Sigmoid colon (tissue), 7 donors: ENCODE measurements around the gene SHKBP1. TPM values are rescaled to one million over a fixed set of nuclear protein-coding genes. Genes with fewer than 3 reads are reported as not detected.
A peak's percentile ranks its signal among the peaks of the same experiment; 100 is the strongest.

ENCODE experiments used
- DNase-seq: peaks from one replicate; pipeline ENCODE4 v3.0.0-alpha.2; 2019
- H3K27ac ChIP-seq, 4 donors: fragments of 200-600 bp; sonication (generic); one replicate each; pipeline ENCODE4 v1.5.1; 2016 to 2019; ENCODE audit warnings: mild to moderate bottlenecking in 1 of 4
- H3K27me3 ChIP-seq, 3 donors: fragments of 200-600 bp; sonication (generic); one replicate each; pipeline ENCODE4 v1.5.1; 2019; ENCODE audit warnings: mild to moderate bottlenecking in 1 of 3
- H3K36me3 ChIP-seq, 4 donors: fragments of 200-600 bp; sonication (generic); one replicate each; pipeline ENCODE4 v1.5.1; 2016 to 2019
- H3K4me1 ChIP-seq, 4 donors: fragments of 200-600 bp; sonication (generic); one replicate each; pipeline ENCODE4 v1.5.1; 2017 to 2019
- H3K4me3 ChIP-seq, 4 donors: fragments of 200-600 bp; sonication (generic); one replicate each; pipeline ENCODE4 v1.5.1; 2017 to 2019; ENCODE audit warnings: mild to moderate bottlenecking in 2 of 4, moderate library complexity in 1 of 4
- H3K9me3 ChIP-seq, 4 donors: fragments of 200-600 bp in 3 of 4; sonication (generic) in 3 of 4; one replicate each; pipeline versions ENCODE4 v1.5.1 to v1.6.1; 2013 to 2019
- CTCF ChIP-seq, 4 experiments: fragments of 450-650 bp in 3 of 4; fragments of 200-600 bp in 1 of 4; IDR thresholded peaks; one replicate each; pipeline ENCODE4 v1.5.1; 2016 to 2019; ENCODE audit warnings: antibody characterized with exemption in 4 of 4, mild to moderate bottlenecking in 3 of 4, moderate library complexity in 2 of 4
- EP300 ChIP-seq, 4 donors: sonication (generic); formaldehyde crosslinking; IDR thresholded peaks; one replicate each; pipeline ENCODE4 v1.6.1; 2017; ENCODE audit warnings: antibody characterized with exemption in 4 of 4
- POLR2A ChIP-seq, 2 donors: fragments of 450-650 bp; IDR thresholded peaks; one replicate each; pipeline ENCODE4 v1.6.1; 2016; ENCODE audit warnings: antibody characterized with exemption in 2 of 2, mild to moderate bottlenecking in 2 of 2, moderate library complexity in 2 of 2
- POLR2AphosphoS5 ChIP-seq, 4 donors: sonication (generic); formaldehyde crosslinking; IDR thresholded peaks; one replicate each; pipeline ENCODE4 v1.6.1; 2017; ENCODE audit warnings: antibody characterized with exemption in 4 of 4
- WGBS, 2 donors: extraction: QIAGEN DNeasy Blood & Tissue Kit; methylation state at CpG; one replicate each; pipeline ENCODE4 v1.1.7; 2013; 5-methylcytosine and 5-hydroxymethylcytosine counted together
- intact Hi-C: fragments of 100-400 bp; cut with DNase I; formaldehyde crosslinking; loops from one replicate; pipeline ENCODE4 v1.15.1; 2023
- polyA plus RNA-seq, 3 donors: library from polyadenylated mRNA; stranded (reverse); fragments of 200-250 nt; gene quantifications; one replicate each; pipeline ENCODE4 v1.2.3, GENCODE V29; 2013
- total RNA-seq, 4 donors: library from RNA; depleted of rRNA; stranded (reverse); fragments of >200 nt; gene quantifications; one replicate each; pipeline ENCODE4 v1.1.0, GENCODE V29; 2016
- donor health status: healthy with polysubstance abuse.
- donor health status: Bipolar disorder and iron deficiency.
- donor health status: healthy.

Gene SHKBP1
- total and polyA plus RNA-seq, 7 donors, result 15.9 to 81.0 (median 36.3) TPM

- no peak for DNase-seq
- no peak for TF ChIP-seq CTCF (IDR thresholded peaks at IDR 0.05)
- TF ChIP-seq EP300 (IDR thresholded peaks at IDR 0.05), result no peak
- TF ChIP-seq POLR2AphosphoS5 (IDR thresholded peaks at IDR 0.05), result no peak
- TF ChIP-seq POLR2A (IDR thresholded peaks at IDR 0.05), result no peak
- Histone ChIP-seq H3K27me3 (peaks cover 6 to 37% (median 35%) of the 10 kb centered on the region in 3 donors), H3K4me1 (peaks cover 0 to 30% (median 28%) of the 10 kb centered on the region in 4 donors), H3K27ac (no peak overlapping the region), H3K4me3 (no peak overlapping the region), H3K36me3 (no peaks in the 10 kb centered on the region), H3K9me3 (no peaks in the 10 kb centered on the region)
- intact Hi-C loops, result loop anchor here (10.0 kb wide), 1 partner anchor 290 kb away; no protein-coding TSS in a partner anchor
- 16 to 45% methylated on average over 13 of the region's 13 CpGs for WGBS, 2 donors
Observed at GRCh38 chr19:40594657-40595091, 18.0 kb downstream of the SHKBP1 start.

DNA sequence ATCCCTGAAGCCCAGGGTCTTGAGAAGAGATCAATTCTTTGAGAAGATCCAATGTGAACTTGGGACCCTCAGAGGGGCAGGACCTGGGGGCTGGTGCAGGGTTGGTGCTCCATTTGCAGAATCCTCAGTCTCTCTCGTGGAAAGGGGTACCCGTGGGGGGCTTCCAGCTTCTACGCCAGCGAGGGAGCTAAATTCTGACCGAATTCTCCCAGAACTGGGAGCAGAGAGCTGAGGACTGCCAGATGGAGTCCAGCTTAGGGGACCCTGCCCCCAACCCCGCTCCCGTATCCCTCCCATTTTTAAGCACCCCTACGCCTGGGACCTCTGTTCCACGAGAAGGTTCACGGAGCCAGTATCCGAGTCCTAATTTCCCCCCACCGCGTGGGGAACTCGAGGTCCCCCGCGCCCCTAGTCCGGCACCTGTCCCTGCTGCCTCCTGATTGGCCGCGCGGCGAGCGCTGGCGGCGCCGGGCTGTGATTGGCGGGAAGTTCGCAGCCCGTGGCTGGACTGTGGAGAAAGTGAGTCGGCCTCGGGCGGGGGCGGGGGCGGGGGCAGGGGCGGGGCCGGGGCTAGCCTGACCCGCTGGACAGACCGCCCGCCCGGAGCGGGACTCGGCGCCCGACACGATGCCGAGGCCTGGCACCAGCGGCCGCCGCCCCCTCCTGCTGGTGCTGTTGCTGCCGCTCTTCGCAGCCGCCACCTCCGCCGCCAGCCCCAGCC is 20.1 kb downstream of the SHKBP1 start:
- Histone ChIP-seq H3K9me3 (no peaks in the 10 kb centered on the region), H3K4me3 (peak overlapping the region in 3 of 4 donors; percentile 24 to 38 (median 32)), H3K4me1 (peaks cover 0 to 49% (median 47%) of the 10 kb centered on the region in 4 donors), H3K27me3 (peaks cover 9 to 48% (median 47%) of the 10 kb centered on the region in 3 donors), H3K27ac (no peak overlapping the region), H3K36me3 (no peaks in the 10 kb centered on the region)
- 5 to 8% methylated on average over 53 of the region's 53 CpGs for WGBS, 2 donors
- TF ChIP-seq POLR2AphosphoS5 (IDR thresholded peaks at IDR 0.05) (no peak), CTCF (IDR thresholded peaks at IDR 0.05) (no peak), POLR2A (IDR thresholded peaks at IDR 0.05) (no peak), EP300 (IDR thresholded peaks at IDR 0.05) (no peak)
- intact Hi-C loops, result loop anchor here (2.0 to 10.0 kb wide), 2 partner anchors 20 to 292 kb away; partner anchors contain the start of gene SHKBP1
- DNase-seq, result peak; percentile 83

- WGBS, 2 donors, result 11 to 12% methylated on average over 18 of the region's 18 CpGs
- Histone ChIP-seq H3K27me3 (peaks cover 9 to 48% (median 47%) of the 10 kb centered on the region in 3 donors), H3K9me3 (no peaks in the 10 kb centered on the region), H3K4me3 (peak overlapping the region in 3 of 4 donors; percentile 24 to 38 (median 32)), H3K36me3 (no peaks in the 10 kb centered on the region), H3K4me1 (peaks cover 0 to 55% (median 53%) of the 10 kb centered on the region in 4 donors), H3K27ac (peak overlapping the region in 1 of 4 donors; percentile 16)
- DNase-seq, result no peak
- TF ChIP-seq POLR2AphosphoS5 (IDR thresholded peaks at IDR 0.05) (no peak), CTCF (IDR thresholded peaks at IDR 0.05) (no peak), POLR2A (IDR thresholded peaks at IDR 0.05) (no peak), EP300 (IDR thresholded peaks at IDR 0.05) (no peak)
- intact Hi-C loops, result loop anchor here (2.0 to 10.0 kb wide), 2 partner anchors 21 to 293 kb away; partner anchors contain the start of gene SHKBP1
Observed at GRCh38 chr19:40597329-40597838, 20.7 kb downstream of the SHKBP1 start.

DNA sequence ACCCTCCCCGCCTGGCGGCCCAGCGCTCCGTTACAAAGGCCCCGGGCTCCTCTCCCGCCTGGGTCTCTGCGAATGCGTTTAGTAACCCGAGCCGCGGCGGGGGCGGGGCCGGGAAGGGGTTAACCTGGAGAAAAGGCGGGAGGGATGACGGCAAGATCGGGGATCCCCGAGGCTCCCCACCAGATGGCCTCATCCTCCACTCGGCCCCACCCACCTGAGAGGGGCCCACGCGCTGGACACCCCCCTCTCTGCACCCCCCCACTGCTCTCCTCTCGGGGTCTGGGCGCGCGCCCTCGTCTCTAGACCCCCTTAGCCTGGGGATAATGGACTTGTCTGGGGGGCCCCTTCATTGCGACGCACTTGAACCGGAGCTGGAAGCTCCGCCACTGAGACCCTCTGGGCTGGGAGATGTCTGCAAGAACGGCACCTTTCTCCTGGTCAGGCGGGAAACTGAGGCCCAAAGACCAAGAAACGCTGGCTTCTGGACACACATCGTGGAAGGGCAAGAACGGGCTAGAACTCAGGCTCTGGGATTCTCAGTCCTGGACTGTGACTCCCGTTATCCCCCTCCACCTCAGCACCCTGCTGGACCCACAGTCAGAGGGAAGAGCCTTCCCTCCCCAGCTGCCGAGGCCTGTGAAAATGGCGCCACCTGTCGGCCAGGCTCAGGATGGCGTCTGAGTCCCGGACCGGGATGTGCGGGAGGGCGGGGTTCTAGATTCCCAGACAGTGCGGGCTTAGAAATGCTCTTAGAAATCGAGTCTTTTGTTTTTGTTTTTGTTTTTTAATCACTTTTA is 21.6 kb downstream of the SHKBP1 start:
- Histone ChIP-seq H3K36me3 (no peaks in the 10 kb centered on the region), H3K27me3 (peaks cover 9 to 48% (median 47%) of the 10 kb centered on the region in 3 donors), H3K9me3 (no peaks in the 10 kb centered on the region), H3K4me3 (peak overlapping the region in 2 of 4 donors; percentile 14 to 38), H3K4me1 (peaks cover 0 to 65% (median 62%) of the 10 kb centered on the region in 4 donors), H3K27ac (peak overlapping the region; percentile 5 to 85 (median 23))
- DNase-seq, result peak; percentile 95
- 2% methylated on average over 46 of the region's 46 CpGs for WGBS, 2 donors
- TF ChIP-seq CTCF (IDR thresholded peaks at IDR 0.05) (peak; percentile 93 to 97 (median 94)), POLR2AphosphoS5 (IDR thresholded peaks at IDR 0.05) (no peak)
- intact Hi-C loops, result loop anchor here (2.0 to 10.0 kb wide), 2 partner anchors 50 to 294 kb away; no protein-coding TSS in a partner anchor
